Activated CD4-positive, alpha-beta T cell treated with anti-CD3 and anti-CD28 coated beads, Interleukin-2, Interleukin-6, amounts not matched to agents 100 ng/mL and 50 ng/mL, durations not matched to agents 16 hours and 8 hours (primary cell): Measurements from ENCODE around the gene POLG.

Source experiments
- DNase-seq: peaks from one replicate; pipeline ENCODE4 v3.0.0-alpha.2; 2020

Gene POLG

DNA sequence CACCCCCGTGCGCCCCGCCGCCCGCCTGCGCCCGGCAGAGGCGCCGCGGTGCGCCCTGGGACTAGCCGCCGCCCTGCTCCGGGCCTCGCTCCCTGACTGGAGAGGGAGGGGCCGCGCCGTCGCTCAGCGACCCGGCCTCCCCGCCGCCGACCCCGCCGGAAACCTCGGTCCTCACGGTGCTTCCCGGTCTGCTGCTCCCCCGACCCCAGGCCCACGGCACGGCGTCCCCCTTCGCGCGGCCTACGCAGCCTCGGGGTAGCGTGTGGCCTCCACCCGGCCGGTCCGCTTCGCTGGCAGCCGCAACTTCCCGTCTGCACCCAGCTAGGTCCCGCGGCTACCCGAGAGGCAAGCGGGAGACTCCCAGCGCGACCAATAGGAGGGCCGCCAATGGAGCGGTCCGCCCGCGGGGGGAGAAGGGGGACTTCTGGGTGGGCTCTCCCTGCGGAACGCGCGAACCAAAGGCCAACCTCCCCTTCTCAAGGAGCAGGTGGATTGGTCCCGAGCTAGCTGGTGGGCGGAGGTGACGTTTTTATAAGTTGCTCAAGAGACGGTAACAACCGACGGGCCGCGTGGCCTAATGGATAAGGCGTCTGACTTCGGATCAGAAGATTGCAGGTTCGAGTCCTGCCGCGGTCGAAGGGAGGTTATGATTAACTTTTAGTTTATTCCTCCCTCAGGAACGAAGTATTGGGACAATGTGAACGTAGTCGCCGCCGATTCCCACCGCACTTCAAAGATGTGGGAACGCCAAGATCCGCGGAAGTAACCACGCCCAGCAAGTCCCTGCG lies at the start of gene POLG:
Gene POLG, minus strand, starts transcription at position 315 of the 788 bp plus-strand sequence. CDS start 1,070 bp downstream, outside the sequence.
- peak; percentile 99 for DNase-seq

DNA sequence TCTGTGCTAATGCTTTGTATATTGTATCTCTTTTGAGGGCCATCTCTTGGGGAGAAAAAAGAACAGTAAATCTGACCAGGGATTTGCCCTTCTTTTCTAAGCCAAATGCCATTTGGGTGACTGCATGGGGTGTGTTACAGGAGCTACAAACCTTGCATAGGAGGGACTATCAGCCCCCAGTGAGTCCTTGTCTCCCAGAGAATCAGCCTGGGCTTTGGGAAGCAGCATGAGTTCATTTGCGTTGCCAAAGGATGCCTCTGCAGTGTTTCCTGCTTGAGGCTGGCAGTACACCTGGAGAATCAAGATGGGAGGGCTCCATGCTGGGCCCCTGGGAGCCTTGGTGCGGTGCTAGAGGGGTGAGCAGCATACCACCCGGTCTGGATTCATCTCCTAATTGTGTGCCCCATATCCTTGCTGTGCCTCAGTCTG lies 49.6 kb upstream of the POLG start:
- no peak for DNase-seq

DNA sequence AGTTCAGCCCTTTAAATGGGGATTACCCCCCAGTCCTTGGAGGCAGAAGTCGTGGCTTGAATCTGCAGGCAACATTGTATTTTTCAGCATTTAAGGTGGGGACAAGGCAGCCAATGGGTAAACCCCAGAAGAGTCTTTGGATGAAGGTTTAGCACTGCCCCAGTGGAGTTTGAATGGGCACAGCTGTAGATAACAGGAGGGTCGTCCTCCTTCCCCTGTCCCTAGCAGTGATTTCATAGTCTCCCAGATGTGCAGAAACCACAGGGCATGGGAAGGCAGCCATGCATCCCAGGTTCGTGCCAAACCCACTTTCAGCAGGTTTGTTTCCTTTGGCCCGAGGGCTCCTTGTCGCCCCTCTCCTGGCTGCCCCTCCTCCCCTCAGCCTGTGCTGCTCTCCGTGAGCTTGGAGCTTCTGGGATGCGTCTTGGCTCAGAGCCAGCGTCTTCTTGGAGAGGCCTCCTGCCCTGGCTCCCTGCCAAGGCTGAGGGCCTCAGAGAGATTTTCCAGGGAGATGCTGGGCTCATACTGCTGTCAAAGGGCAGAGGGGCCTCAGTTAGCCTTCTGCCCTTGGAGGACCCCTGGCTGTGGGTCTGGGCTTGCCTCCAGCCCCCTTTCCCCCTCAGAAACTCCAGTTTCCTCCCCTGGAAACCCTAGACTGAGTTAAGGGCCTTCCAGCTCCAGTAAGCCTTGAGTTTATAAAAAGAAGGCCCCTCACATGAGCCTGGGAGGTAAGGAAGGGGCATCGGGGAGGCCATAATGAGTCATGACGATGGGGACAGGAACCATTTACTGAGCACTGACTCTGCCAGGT lies 48.9 kb upstream of the POLG start:
- no peak for DNase-seq

DNA sequence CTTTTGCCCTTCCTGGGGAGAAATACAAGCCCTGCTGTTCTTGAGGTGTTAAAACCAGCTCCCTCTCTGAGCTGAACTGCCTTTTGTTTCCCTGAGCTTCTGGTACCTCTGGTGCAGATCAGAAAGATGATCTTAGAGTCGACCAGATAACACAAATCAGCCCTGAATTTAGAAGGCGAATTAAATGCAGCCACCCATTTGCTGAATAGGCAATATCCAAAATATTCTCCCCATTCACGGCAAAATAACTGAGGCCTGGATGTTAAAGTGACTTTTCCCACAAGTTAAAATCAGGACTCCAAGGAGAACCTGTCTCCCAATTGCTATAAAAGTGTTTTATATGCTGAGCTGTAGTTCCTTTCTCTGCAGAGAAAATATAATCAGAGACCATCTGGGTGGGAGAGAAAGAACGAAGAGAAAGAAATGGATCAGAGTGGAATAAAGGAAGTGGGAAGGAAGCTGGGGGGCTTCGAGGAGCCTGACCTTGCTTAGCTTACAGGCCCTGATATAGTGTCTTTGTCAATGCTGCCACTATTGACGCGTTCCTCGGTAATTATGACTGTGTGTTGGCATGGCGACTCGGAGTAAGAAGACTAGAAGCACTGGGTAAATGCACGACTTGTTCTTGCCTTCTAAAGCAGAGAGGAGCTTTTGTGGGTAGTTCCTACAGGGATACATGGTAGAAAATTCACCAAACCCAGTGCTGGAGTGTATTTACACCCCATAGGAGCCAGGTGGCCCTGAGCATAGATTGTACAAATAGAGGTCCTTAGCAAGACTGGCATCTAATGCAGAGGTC lies 47.5 kb upstream of the POLG start:
- no peak for DNase-seq

DNA sequence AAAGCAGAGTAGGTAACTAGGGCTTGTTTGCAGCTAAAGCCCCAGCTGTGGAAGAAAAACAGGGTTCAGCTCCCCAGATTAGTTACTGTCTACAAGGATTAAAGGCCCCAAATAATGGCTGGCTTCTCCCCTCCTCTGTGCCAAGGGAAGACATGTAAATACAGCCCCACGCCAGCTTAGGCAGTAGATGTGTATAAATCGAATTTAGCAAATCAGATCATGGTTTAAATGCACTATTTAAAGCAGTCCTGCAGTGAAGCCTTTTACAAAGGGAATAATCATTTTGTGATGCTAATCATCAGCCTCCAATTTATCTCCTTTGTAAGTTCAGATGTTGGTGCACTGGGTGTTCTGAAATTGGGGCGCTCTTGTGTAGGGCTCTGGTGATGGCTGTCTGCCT lies 46.7 kb upstream of the POLG start:
- DNase-seq = no peak

DNA sequence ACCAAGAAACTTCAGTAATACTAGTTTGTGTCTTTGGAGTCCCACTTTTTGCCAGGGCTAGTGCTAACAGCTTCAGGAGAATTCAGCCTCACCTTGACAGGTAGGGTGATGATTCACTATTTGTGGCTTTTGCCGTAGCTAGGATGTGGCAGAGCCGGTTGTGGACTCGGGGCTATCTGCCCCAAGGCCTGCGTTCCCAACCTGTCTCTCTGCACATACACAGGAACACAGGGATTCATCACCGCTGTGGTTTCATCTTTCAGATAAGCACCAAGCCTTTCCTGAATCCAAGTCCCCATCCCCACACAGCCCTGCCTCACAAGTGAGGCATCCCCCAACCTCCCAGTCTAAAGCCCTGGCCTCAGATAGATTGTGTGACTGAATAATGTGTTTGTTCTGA lies 45.2 kb upstream of the POLG start:
- DNase-seq = no peak

DNA sequence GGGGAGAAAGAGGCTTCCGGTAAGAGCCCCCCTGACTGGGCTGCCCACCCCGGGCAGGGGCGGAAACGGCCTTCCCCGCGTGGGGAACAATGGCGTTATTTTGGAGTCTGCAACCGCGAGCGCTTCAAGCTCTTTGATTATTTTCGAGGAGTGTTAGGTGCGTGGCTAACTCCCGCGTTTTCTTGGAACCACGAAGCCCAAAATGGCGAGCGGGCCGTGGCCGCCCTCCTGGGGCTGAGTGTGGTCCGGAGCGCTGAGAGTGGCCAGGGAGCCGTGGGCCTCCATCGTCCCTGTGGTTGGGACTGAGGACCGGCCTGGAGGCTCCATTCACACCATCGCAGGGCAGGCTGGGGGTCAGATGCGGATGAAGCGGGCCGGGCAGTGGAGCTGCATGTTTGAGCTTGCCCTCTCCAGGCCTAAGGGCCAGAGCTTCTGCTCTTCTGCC lies 44.6 kb upstream of the POLG start:
- no peak for DNase-seq

DNA sequence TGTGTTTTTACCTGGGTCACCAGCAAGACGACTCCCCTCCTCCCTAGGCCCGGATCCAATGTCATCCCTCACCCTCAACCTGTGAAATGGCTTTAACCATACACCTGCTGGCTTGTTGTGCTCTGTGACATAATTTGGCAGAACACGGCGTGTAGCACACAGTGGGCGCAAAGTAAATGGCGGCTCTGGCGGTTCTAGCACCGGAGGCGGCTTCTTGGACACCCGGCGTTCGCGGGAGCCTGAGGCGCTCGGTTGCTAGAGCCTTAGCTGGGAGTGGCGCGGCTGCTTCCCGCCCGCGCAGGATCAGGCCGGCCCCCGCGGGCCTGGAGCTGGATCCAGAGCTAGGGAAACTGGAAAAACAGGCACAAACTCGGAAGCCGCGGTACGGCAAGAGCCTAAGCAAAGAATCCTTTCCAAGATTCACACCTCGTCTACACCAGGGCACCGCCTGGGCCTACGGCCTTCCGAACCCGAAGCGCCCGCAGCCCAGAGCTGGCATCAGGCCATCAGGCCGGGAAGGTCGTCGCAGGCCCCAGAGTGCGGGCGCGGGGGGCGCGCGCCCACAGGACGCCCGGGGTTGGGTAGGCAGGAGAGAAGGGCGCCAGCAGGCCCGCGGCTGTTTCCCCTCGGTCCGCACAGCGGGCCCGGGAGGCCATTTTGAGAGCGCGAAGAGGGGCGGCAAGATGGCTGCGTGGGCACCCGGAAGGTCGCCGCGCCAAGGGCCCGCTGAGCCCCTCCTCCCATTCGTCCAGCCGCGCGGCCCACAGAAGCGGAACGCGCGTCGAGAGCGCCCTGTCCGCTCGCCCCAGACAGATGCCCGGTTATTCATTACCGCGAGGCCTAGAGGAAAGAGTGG lies 43.9 kb upstream of the POLG start:
- no peak for DNase-seq

DNA sequence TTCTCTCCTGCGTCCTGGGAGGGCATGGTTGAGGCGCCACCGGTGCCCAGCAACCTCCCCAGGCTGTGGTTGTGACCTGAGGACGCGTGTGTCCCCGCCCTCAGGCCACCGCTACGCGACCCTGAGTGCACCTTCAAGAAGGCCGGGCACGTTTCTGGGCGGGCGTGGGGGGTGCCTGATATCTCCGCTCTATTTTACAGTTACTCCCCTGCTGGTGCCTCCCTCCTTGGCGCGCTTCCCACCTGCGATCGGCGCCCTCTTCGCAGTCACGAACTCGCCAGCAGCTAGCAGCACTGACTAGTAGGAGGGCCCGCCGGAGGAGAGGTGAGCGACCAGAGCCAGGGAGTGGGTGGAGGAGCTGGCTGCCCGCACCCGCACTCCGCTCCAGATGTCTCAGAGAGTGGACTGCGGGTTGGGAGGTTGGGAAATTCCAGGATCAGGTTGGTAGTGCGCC lies 43.2 kb upstream of the POLG start:
- no peak for DNase-seq

DNA sequence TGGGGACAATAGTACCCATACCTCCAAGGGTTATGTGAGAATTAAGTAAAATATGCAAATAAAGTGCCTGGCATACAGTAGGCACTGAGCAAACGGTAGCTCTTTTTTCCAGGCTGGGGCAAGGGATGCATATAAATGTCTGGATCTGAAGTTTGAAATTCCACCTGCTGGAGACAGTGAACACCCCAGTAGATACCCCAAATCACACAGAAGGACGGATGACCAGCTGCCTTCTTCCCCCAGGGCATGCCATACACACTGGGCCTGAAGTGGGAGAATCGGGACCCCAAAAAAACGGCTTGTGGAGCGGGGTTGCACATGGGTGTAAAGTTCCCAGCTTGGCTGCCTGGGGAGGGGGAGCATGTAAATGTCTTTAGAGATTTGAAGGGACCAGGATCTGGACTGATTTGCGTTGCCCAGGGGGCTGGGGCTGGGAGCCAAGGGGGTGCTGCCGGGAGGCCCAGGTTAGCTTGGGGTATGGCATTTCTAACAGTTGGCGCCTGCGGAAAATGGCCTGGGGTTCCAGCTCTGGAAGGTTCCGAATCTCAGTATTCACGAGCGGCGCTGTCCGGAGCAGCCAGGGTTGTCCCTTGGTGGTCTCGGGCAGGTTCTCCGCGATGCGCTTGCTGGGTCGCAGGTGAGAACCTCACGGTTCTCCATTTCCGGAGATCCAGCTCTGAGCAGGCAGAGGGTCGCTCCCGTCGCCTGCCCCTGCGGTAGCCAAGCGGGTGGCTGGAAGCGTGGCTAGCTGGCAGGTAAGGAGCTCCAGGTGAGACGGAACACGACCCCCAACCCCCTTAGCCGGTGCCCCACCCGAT lies 42.6 kb upstream of the POLG start:
- DNase-seq = no peak

DNA sequence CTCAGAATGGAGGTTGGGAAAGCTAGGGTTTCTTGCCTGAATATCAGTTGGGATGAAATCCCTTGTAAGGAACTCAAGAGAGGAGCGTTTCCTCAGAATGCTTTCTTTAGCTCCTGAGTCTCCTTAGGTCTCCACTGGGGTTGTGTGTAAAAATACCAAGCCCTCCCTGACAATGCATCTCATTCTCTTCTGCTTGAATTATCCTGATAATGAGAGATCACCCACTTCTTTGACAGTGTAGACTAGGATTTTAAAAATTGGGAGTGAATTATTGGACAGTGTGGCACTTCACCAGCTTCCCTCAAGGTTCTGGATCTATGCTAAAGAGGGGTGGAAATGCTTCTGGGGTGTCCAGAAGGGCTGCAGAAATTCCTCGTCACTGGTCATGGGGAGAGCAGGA lies 41.8 kb upstream of the POLG start:
- no peak for DNase-seq

DNA sequence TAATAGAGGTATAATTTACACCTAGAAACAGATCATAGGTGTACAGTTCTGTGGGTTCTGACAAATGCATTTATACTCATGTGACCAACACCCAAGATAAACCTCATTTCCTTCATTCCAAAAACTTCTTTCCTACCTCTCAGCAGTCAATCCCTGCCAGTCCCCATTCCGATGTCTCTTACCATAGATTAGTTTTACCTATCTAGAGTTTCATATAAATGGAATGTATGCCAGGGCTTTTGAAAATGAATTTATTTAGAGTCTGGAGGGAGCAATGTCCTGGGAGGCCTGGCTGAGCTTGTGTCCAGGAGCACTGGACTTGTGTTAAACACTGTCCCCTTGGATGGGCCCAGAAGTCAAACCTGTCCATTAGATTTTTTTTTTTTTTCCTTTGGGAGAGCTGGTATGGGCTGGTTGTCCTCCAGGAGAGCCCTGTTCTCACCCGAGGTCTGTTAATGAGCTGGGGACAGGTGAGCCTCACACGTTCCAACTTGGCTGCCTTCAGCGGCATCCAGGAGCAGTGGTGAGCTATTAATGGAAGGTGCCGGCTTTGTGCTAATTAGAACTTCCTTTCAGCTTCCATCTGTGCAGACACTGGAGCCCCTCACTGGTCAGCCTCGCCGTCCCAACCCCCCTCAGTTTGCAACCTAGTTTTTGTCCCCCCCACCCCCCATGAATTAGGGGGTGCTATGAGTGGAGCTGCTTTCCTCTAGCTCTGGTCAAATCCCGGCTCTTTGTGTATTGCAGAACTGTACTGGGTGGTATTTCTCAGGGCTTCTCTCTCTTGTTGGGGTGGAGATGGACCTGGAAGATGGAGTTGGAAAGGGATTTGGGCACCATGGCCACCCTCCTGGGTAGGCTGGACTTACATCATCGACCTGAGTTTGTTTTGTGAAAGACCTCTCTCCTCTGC lies 40.7 kb upstream of the POLG start:
- no peak for DNase-seq

DNA sequence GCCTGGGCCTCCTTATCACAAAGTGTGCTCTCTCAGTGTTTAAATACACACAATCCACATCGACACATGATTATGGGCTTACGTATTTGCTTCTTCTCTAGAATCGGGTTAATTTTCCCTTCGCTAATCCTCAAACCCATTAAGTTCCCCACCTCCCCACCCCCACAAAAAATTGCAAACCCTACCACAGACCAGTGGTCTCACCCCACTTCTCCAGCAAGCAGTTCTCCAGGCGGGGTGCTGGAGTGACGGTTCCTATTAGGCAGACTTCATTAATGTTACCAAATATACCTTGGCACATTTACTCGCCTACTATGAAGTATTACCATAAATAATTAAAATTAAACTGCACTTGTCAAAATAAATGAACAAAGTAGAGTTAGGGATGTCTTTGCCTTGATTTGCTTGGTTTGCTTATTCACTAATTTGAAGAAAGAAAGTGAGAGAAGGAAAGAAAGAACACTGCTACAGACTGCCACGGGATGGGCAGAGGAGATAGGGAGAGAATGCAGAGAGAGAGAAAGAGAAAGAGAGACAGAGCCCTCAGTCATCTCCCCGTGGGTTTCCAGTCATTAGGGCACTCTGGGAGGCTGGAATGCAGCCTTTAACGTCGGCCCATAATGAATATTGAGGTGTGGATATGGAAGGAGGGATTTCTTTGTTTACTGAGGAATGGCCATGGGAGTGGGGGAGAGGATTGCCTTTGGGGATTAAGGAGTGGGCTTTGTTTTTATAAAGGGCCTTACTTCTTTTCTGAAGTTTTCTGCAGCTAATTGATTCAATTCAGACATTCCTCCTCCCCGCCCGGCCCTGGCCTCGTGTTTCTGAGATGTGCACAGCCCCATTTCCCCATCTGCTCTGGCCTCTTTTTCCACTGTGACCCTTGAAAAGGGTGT lies 39.7 kb upstream of the POLG start:
- no peak for DNase-seq

DNA sequence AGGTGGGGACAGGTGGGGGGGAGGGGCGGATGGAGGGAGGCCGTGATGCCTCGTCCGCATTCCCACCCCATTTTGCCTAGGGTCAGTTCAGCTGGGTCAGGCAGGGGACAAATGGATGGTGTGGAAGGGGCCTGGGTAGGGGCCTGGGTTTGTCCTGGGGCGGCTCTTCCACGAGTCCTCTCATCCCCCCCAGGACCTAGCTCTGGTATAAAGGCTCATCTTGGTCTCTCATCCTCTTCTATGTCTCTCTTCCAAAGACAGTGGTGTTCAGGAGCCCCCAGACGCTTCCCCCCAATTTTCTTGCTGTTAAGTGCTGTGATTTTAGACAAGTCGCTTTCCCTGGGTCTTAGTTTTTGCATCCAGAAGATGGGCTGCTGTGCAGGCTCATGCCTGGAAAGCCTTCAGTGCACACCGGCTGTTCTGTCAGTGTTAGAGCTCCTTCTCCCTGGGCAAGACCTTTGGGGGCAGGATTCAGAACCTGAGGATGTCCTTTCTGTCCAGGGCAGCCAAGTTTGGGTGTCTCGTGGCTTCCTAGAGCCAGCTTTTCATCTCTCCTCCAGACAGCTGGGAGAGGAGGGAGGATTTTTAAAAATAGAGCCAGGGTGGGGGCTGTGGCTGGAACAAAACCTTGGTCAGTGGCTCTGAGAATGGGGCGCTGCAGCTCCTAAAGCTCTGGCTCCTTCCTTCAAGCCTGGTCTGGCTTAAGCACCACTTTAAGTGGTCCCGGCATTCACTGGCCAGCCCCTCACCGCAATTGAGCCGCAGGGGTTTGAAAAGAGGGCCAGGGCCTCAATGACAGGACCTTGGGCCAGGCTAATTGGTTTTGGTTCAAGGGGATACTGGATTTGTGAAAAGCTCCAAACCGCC lies 37.7 kb upstream of the POLG start:
- DNase-seq = no peak

DNA sequence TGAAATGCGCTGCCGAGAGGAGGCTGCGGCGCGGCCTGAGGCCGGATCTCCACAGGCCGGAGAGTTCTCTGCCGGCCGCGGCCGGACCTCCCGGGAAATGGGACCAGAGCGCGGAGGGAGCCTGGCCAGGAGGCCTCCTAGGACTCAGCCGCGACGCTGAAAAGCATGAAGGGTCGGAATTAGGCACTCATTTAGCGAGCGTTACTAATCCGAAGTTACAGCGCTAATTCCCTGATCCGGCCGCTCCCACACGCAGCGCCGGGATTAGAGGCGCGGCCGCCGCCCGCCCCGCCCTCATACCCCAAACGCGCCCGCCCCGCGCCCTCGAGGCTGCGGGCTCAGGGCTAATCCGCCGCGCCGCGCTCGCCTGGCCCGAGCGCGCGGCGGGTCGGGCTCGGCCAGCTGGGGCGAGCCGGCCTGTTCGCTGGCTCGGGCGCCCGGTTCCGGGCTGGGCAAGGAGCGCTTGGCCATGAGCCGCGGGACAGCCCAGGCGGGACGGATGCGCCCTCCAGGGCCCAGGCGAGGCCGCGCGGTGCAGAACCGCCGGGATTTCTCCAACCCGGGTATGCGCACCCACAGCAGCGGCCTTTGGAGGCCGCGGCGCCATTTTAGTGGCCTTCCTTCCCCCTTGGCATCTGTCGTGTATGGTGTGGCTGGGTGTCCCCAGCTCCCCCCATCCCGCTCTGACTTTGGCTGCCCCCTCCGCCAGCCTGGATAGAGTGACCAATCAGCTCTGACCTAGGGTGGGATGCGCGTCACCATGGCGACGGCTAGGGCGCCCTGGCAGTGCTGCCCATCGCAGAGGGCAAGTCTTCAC lies 36.8 kb upstream of the POLG start:
- DNase-seq = no peak

DNA sequence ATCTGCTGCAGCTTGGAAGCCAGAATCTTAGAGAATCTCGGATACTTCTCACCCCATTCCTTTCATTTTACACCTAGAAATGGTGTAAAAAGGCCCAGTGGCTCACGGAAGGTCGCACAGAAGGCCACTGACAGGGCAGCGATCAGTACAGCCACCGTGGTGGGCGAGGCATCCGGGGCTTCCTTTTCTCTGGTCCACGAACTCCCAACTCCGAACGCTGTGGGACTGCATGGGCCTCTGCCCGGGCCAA lies 36.3 kb upstream of the POLG start:
- DNase-seq = no peak
